Measurements from ENCODE around the gene SLC24A3.

SLC24A3 gene

DNA sequence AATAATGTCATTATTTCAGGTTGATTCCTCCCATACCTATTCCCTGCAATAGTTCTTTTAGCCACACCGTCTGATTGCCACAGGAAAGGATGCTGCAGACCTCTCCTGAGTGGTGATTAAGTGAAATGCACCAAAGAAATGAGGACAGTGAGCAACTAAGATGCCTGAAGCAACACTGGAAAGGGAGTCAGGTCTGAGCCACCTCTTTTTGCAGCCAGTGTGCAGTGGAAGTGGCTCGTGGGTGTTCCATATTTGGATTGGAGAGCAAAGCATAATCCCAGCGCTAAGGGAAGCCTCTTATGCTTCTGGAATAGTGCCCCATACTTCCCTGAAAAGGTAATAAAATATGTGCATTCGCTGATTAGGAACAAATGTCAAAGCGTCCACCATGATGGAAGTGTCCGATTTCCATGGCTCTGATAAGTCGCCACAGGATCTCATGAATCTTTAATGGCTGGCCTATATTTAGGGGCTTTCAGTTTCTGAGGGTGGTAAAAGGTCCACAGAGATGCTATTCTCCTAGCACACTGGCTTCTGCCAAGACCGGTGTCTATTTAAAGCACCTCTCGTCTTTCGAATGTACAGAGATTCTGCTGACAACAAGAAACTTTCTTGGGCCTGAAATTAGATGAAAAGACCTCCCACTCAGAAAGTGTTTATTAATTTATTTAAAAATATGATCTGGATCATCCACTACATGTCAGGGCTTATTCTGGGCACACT is 253.9 kb downstream of the SLC24A3 start:
- H3K9me2 ChIP-seq (replicated peaks; ENCODE audit: control insufficient read depth, low read length), result no peaks in the 10 kb centered on the region
- H3K36me3 ChIP-seq (ENCODE audit: control insufficient read depth, low read length), result no peaks in the 10 kb centered on the region
- no peaks in the 10 kb centered on the region for H3K9me3 ChIP-seq (ENCODE audit: control insufficient read depth, insufficient read depth, low read length)
- H3K27me3 ChIP-seq (ENCODE audit: control insufficient read depth, low read length), result no peaks in the 10 kb centered on the region
- H3K4me2 ChIP-seq (ENCODE audit: low read length), result no peak overlapping the region
- no peaks in the 10 kb centered on the region for H3F3A ChIP-seq (ENCODE audit: control insufficient read depth, insufficient read depth)
- TF ChIP-seq EZH2phosphoT487 (IDR thresholded peaks at IDR 0.05; ENCODE audit: borderline replicate concordance, low read length), result no peak
- TF ChIP-seq, protein P1, sequence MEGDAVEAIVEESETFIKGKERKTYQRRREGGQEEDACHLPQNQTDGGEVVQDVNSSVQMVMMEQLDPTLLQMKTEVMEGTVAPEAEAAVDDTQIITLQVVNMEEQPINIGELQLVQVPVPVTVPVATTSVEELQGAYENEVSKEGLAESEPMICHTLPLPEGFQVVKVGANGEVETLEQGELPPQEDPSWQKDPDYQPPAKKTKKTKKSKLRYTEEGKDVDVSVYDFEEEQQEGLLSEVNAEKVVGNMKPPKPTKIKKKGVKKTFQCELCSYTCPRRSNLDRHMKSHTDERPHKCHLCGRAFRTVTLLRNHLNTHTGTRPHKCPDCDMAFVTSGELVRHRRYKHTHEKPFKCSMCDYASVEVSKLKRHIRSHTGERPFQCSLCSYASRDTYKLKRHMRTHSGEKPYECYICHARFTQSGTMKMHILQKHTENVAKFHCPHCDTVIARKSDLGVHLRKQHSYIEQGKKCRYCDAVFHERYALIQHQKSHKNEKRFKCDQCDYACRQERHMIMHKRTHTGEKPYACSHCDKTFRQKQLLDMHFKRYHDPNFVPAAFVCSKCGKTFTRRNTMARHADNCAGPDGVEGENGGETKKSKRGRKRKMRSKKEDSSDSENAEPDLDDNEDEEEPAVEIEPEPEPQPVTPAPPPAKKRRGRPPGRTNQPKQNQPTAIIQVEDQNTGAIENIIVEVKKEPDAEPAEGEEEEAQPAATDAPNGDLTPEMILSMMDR (IDR thresholded peaks at IDR 0.05; ENCODE audit: low read depth, low read length, poor library complexity, severe bottlenecking), result no peak
- H3K79me2 ChIP-seq (ENCODE audit: control insufficient read depth, low read length), result no peaks in the 10 kb centered on the region
- H4K20me1 ChIP-seq (ENCODE audit: control insufficient read depth, insufficient read depth, low read depth, low read length), result no peaks in the 10 kb centered on the region
- H3K27ac ChIP-seq (ENCODE audit: low read depth, low read length), result no peak overlapping the region
- H3K4me1 ChIP-seq (ENCODE audit: control insufficient read depth, low read length), result no peaks in the 10 kb centered on the region
- H3K4me3 ChIP-seq (ENCODE audit: low read length), result no peak overlapping the region

DNA sequence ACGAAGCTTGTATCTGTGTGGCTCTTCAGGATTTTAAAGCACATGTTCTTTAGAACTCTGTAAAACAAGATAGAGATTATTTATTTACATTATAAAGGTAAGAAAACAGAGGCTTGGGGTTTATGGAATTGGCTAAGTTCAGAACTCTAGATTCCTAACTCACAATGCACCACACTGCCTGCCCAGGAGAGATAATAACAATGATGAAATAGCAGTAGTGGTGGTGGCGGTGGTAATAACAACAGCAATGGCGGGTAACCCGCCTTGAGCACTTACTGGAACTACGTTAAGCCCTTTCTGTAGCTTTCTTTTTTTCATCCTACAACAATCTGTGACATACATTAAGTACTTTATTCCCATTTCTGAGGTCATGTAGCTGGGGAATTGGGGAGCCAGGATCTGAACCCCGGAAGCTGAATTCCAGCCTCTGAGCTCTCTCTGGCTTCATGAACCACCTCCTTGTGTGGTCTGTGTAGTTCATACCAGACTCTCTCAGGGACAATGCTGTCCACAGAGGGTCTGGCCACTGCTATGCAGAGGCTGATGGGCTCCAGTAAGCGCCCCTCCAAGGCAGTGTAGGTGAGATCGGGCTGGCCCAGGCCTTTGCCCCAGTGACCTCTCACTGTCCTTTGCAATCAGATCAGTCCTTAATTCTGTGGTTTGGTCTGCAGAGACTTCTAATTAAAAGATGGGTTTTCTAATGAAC is 260.9 kb downstream of the SLC24A3 start:
- no peaks in the 10 kb centered on the region for H3K9me2 ChIP-seq (replicated peaks; ENCODE audit: control insufficient read depth, low read length)
- no peaks in the 10 kb centered on the region for H3K79me2 ChIP-seq (ENCODE audit: control insufficient read depth, low read length)
- no peak overlapping the region for H3K27ac ChIP-seq (ENCODE audit: low read depth, low read length)
- no peaks in the 10 kb centered on the region for H3K27me3 ChIP-seq (ENCODE audit: control insufficient read depth, low read length)
- no peak for TF ChIP-seq EZH2phosphoT487 (IDR thresholded peaks at IDR 0.05; ENCODE audit: borderline replicate concordance, low read length)
- TF ChIP-seq, protein P1 (IDR thresholded peaks at IDR 0.05; ENCODE audit: low read depth, low read length, poor library complexity, severe bottlenecking), result no peak
- H3K9me3 ChIP-seq (ENCODE audit: control insufficient read depth, insufficient read depth, low read length), result no peaks in the 10 kb centered on the region
- H3K4me3 ChIP-seq (ENCODE audit: low read length), result no peak overlapping the region
- no peaks in the 10 kb centered on the region for H3K36me3 ChIP-seq (ENCODE audit: control insufficient read depth, low read length)
- no peaks in the 10 kb centered on the region for H4K20me1 ChIP-seq (ENCODE audit: control insufficient read depth, insufficient read depth, low read depth, low read length)
- no peak overlapping the region for H3K4me2 ChIP-seq (ENCODE audit: low read length)
- no peaks in the 10 kb centered on the region for H3K4me1 ChIP-seq (ENCODE audit: control insufficient read depth, low read length)
- no peaks in the 10 kb centered on the region for H3F3A ChIP-seq (ENCODE audit: control insufficient read depth, insufficient read depth)

DNA sequence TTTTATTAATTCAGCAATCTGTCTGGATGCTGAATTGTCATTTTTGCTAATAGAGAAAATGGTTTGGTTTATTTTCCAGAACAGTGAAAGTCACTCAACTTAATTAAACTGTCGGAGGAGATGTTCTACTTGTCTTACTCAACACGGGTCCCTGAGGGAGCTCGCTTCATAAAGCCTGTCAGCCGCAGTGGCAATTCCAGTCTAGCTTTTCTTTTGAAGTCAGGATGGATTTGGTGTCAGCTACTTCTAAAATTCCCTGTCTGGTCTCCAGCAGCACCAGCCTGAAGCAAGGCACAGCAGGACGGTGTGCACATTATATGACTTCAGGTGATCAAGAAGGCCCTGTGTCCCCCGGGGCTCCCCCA is 261.5 kb downstream of the SLC24A3 start:
- no peak overlapping the region for H3K4me2 ChIP-seq (ENCODE audit: low read length)

More for the DNA sequence above, 261.5 kb downstream of the SLC24A3 start:
- no peaks in the 10 kb centered on the region for H3K27me3 ChIP-seq (ENCODE audit: control insufficient read depth, low read length)
- H3K9me3 ChIP-seq (ENCODE audit: control insufficient read depth, insufficient read depth, low read length), result no peaks in the 10 kb centered on the region
- no peaks in the 10 kb centered on the region for H3K4me1 ChIP-seq (ENCODE audit: control insufficient read depth, low read length)
- TF ChIP-seq EZH2phosphoT487 (IDR thresholded peaks at IDR 0.05; ENCODE audit: borderline replicate concordance, low read length), result no peak
- TF ChIP-seq, protein P1 (IDR thresholded peaks at IDR 0.05; ENCODE audit: low read depth, low read length, poor library complexity, severe bottlenecking), result no peak
- H3K9me2 ChIP-seq (replicated peaks; ENCODE audit: control insufficient read depth, low read length), result no peaks in the 10 kb centered on the region
- no peak overlapping the region for H3K4me3 ChIP-seq (ENCODE audit: low read length)
- H4K20me1 ChIP-seq (ENCODE audit: control insufficient read depth, insufficient read depth, low read depth, low read length), result no peaks in the 10 kb centered on the region
- H3K36me3 ChIP-seq (ENCODE audit: control insufficient read depth, low read length), result no peaks in the 10 kb centered on the region
- no peaks in the 10 kb centered on the region for H3K79me2 ChIP-seq (ENCODE audit: control insufficient read depth, low read length)
- no peaks in the 10 kb centered on the region for H3F3A ChIP-seq (ENCODE audit: control insufficient read depth, insufficient read depth)
- no peak overlapping the region for H3K27ac ChIP-seq (ENCODE audit: low read depth, low read length)

Data from DOHH2 (cell line).